C4-2B (cell line): ENCODE measurements around the gene PPP1R12B.

Experiments
- CTCF ChIP-seq: fragments of 450-650 bp; conservative IDR thresholded peaks from 2 replicates; pipeline ENCODE4 v1.5.1; 2017; ENCODE audit warnings: mild to moderate bottlenecking
- ZFX ChIP-seq: fragments of 450-650 bp; IDR thresholded peaks from 2 replicates; pipeline ENCODE4 v1.6.1; 2017

DNA sequence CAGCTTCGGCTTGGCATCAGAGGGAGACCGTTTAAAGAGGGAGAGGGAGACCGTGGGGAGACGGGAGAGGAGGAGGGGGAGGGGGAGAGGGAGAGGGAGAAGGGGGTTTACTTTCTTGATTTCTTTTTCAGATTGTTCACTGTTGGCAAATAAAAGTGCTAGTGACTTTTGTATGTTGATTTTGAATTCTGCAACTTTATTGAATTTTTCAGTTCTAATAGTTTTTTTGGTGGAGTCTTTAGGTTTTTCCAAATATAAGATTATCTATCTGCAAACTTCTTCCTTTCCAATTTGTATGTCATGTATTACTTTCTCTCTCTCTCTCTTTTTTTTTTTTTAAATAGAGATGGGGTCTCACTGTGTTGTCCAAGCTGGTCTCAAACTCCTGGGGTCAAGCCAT lies 104.0 kb downstream of the PPP1R12B start:
- no peak for TF ChIP-seq CTCF
- no peak for TF ChIP-seq ZFX
